ENCODE data around the gene ZNF438.
"Not testable (repeated sequence)": the region's sequence is repeated elsewhere in the genome, so short reads cannot be mapped to it uniquely, and the experiment has no call there.

Gene ZNF438, protein sequence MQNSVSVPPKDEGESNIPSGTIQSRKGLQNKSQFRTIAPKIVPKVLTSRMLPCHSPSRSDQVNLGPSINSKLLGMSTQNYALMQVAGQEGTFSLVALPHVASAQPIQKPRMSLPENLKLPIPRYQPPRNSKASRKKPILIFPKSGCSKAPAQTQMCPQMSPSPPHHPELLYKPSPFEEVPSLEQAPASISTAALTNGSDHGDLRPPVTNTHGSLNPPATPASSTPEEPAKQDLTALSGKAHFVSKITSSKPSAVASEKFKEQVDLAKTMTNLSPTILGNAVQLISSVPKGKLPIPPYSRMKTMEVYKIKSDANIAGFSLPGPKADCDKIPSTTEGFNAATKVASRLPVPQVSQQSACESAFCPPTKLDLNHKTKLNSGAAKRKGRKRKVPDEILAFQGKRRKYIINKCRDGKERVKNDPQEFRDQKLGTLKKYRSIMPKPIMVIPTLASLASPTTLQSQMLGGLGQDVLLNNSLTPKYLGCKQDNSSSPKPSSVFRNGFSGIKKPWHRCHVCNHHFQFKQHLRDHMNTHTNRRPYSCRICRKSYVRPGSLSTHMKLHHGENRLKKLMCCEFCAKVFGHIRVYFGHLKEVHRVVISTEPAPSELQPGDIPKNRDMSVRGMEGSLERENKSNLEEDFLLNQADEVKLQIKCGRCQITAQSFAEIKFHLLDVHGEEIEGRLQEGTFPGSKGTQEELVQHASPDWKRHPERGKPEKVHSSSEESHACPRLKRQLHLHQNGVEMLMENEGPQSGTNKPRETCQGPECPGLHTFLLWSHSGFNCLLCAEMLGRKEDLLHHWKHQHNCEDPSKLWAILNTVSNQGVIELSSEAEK

DNA sequence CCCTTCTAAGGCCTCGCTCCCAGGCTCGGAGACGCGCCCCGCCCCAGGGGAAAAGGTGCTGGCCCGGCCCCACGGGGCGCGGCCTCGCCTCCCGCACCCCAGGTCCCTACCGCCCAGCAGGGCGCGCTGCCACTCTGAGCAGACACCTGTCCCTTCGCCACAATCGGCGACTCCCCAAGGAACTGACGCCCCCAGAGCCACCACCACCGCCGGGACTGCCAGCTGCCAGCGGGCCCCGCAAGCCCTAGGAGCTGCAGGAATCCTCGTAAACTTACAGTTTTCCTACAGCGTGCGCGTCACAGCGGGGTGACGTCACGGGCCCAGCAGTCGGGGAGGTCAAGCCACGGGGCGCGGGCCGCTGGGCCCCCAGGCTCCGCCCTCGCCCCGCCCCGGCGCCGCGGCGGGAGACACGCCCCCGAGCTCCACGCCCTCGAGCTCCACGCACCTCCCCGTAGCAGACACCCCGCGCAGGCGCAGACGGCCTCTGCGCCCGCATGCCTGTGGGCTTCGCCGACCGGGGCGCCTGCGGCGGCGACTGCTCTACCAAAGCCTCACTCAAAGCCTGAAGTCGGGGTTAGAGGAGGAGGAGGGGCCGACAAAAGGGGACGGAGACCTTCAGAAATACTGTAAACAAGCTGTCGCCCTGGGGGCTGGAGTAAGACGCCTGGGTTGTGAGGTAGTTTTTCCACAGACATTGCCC lies at the start of gene ZNF438:
ZNF438 (minus strand) TSS at position 308 of the 700 bp plus-strand sequence. CDS start 154,831 bp downstream, outside the sequence.
- peak; percentile 93 for DNase-seq (ENCODE audit: low spot score)

DNA sequence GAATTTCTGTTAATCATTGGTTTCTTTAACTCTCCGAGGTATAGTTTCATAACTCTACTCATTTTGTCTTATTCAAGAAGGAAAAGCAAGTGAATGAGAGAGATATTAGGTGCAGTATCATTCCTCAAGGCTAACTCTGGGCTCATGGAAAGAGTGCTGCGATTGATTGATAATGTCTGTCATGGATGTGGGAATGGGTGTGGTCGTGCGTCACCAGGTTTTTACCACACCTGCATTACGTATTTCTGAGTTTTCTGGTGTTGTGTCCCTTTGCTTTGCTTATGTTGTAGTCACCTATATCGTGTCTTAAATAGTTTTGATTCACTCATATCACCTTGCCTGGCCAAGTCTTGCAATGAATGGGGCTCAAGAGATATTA lies 44.9 kb upstream of the ZNF438 start:
- DNase-seq (ENCODE audit: low spot score) = no peak

DNA sequence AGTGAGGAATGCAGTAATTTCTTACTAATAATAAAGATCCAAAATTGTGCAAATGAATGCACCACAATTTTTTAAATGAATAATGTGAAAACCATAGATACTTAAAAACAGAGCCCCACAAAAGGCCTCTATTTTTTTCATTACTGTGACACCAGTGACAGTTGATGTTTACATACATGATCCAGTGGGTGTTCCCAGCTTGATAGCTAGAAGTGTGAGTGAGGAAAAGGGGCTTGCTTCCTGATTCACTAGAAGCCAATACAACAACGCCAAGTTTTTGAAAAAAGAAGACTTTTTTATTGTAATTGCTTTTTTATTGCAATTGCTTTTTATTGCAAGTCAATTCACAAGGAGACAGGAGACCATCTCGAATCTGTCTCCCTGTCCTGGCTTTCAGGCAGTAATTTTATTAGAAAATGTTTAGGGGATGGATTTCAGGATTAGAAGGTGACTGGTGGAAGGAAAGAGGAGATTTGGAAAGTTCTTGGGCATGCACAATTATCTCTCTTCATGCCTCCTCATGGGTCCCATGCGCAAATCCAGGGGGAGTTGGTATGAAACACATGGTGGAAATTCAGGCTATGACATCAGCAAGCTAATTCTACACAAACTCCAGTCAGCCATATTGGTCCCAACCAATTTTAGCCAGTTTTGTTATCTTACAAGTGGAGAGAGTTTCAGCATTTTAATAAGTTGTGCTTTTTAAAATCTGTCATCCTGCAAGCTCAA lies 44.4 kb upstream of the ZNF438 start:
- no peak for DNase-seq (ENCODE audit: low spot score)

DNA sequence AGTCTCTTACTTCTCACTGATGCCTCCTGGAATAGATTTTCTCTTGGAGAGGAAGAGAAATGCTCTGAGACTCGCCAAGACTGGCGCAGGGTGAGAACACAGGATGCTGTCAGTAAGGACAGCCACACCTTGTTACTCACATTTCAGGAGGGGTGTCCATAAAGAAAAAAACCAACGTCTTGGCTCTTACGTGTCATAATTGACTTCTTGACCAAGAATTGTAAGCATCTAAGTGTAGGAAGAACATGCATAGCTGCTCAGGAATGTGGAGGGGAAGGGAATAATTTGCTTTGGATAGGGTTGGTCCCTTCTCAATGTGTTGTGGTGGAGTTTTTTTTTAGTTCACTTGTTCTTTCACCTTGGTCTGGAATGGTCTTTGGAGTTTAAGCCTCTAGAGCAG lies 43.8 kb upstream of the ZNF438 start:
- DNase-seq (ENCODE audit: low spot score) = no peak

DNA sequence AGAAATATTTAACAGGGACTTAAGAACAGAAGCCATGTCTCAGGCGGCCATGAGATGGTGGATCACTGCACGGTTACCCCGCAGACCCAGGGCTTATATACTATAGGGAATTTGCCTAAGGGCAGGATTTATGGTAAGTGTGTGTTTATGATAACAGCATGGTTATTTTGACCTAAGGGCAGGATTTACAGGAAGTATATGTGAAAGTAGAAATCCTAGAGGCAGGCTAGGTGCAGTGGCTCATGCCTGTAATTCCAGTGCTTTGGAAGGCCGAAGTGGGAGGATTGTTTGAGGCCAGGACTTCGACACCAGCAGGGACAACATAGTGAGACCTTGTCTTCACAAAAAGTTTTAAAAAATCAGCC lies 43.0 kb upstream of the ZNF438 start:
- DNase-seq (ENCODE audit: low spot score) = no peak

DNA sequence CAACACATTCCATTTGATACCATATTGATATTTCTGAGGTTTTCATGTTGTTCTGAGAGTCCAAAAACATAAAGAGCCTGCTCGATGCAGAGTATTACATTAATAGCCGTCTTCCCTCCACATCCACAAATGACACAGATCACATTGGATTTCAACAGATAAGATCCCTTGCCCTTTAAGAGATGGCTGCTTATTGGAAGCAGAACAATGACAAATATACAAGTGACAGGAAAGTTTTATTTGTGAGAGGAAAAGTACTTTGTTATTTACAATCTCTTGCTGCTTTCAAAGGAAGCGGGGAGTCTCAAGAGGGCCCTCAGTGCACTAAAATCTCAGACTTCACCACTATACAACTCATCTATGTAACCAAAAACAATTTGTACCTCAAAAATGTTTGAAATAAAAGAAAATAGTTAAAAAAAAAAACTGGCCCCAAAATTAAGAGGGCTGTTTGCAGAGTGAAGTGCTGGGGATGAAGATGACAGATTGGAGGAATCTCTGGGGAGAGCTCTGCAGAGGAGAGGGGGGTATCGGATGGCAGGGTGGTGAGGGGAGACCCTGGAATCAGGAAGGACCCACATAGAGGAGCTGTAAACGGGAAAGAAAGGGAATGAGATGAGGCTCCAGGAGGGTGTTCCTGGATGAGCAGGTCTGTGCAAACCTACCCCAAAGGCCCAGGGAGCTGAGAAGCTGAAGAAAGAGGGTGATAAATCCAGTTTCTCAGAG lies 42.5 kb upstream of the ZNF438 start:
- DNase-seq (ENCODE audit: low spot score) = no peak

DNA sequence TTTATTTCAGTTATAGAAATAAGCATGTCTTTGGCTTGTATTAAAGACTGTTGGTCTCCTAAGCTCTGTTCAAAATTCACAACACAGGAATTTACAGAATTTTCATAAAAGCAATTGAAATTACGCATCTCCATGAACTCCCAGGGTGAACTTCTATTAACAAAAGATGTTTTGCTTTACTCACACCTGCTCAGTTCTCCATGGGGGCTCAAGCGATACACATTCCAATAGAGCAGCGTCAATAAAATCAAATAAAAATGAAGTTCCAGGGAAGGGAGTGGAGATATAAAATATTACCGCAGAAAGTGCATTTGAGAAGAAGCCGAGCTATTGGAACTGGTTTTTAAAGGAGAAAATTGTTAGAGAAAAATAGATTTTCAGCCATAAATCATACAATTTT lies 41.5 kb upstream of the ZNF438 start:
- no peak for DNase-seq (ENCODE audit: low spot score)

DNA sequence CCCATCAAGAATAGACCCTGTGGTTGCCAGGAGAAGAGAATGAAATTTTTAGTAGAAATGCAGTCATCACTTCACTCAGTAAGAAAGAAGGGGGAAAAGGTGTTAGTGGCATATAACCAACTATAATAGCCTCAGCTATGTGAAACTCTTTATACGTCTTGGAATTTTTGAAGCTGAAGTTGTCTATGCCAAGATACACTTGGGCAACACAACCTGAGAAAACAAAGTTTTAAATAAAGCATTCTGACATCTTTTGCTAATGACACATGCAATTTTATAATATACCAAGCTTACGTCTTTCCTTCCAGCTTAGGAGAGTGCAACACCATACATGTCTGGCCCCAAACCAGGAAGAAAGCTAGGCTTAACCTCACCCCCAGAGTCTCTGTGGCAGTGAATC lies 40.8 kb upstream of the ZNF438 start:
- DNase-seq (ENCODE audit: low spot score) = no peak

DNA sequence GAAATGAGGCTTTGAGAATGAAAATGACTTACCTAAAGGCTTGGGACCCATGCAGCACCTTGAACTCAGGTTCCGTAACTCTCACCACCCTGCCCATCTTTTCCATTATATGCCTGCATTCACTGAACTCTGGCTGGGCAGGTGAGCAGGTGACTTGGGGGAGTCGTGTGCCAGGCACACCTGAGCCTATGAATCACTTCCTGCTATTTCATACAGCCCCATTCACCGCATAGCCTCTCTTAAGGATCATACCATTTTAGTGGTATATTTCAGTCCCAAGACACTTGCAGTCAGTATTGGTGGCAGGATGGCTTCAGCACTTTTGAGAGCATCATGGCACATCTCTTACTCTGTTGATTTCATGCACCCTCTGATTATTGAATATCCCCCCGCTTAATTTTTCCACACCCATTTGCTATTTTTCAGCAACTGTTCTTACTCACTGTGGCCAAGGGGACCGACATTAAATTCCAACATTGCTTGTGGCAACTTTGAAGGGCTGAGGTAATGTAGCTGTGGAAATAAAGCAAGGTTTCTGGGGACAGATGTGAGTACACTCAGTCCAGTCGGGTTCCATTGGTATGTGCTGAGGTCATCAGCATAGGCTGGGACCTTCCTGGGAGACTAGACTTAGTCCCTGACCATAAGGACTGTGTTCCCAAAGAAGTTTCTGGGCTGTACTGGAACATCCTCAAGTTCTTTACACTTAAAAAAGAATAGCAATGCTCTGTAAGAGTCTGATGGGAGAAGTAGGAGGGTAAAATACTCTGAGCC lies 39.8 kb upstream of the ZNF438 start:
- no peak for DNase-seq (ENCODE audit: low spot score)

DNA sequence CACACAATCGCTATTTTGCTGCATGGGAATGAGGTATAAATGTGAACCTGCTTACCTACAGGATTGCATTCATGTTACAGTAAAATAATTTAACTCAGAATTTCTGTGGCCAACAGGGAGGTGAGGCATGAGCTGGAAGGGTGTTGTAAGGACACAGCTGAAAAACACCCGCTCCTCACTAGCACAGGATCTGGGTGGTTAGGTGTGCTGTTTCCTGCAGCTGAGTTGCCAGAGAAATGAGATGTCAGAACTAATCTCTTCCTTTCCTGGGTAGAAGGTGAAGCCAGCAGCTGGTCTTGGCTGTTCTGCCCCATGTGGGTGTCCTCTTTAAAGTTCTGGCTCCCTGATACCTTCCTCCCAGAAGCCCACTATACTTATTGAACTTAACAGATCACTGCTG lies 39.0 kb upstream of the ZNF438 start:
- DNase-seq (ENCODE audit: low spot score) = no peak

DNA sequence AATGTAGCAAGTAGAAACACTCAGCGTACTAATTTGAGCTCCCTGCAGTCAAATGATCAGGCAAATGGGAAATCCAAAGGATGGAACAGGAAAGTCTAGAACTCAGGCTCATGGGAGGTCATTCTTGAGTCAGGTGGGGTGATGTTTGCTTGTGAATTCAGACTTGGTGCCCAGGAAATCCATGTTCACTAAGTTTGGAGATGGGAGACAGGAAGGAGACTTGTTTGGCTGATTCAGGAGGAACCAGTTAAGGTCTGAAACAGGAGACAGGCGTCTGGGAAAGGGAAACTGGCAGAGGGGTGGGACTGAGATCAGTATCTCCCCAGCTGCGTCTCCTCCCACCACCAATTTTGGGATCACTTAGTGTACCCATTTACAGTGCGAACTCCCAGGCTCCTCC lies 38.4 kb upstream of the ZNF438 start:
- DNase-seq (ENCODE audit: low spot score) = no peak

DNA sequence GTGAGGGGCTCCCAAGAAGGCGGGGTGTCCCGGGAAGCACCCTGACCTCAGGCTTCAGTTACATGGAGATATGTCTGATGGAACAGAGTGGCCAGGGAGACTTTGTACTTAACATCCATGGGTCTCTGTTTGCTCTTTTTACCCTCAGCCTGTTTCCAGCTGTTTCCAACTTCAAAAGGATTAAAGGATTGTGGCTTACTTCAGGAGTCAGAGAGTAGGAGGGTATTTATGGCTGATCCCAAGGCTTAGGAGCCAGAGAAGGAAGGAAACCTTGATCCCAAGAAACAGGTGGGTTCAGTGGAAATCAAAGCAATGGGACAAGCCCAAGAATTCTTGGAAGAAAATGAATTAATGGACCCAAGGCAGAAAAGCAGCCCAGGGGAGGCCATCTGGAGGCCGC lies 37.7 kb upstream of the ZNF438 start:
- DNase-seq (ENCODE audit: low spot score) = no peak

DNA sequence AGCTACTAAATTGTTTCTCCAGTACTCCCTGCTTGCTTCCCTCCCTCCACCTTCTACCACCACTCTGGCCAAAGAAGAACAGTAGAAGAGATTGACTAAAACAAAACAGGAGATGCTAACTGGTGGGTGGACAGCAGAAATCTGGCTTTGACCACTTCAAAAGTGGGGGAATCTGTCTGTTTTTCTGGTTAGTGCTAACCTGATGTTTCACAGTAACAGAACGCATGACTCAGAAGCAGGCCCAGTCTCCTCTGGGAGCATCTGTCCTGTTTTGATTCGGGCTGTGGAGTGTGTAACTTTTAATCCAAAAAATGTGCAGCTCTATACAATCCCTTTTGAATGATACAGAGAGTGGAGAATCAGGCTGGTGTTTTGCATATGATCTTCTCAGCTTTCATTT lies 32.7 kb upstream of the ZNF438 start:
- no peak for DNase-seq (ENCODE audit: low spot score)

DNA sequence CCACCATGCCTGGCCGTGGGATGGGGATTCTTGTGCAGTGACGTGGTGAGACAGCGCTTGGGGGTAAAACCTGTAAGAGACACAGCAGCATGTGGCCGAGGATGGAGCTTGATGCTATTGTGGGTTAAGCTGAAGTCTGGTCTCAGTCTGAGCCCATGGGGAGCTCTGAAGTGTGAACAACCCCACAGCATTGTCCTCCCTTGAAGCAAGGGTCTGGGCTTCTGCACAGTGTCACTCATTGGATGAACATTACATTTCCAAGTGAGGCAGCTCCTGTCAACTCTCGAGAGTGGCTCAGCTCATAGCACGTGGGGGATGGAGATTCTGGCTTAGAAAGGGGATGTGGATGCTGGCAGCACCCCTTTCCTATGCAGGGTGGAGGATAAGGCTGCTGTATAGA lies 32.2 kb upstream of the ZNF438 start:
- DNase-seq (ENCODE audit: low spot score) = no peak

DNA sequence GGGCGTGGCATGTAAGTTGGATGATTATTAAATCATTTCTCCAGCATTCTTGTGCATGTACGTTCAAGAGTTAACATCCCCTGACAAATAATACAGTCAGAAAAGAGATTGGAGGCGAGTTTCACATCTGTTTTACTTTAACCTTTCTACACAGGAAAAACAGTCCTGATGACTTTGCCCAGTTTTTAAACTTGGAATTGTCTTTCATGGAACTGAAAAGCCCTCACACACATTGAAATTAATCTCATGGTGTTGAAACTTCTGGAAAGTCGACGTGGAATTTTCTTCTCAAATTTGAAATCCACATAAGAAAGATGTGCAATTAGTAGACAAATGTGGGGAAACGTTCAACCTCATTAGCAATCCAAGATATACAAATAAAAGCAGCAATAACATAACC lies 31.2 kb upstream of the ZNF438 start:
- DNase-seq (ENCODE audit: low spot score) = no peak

DNA sequence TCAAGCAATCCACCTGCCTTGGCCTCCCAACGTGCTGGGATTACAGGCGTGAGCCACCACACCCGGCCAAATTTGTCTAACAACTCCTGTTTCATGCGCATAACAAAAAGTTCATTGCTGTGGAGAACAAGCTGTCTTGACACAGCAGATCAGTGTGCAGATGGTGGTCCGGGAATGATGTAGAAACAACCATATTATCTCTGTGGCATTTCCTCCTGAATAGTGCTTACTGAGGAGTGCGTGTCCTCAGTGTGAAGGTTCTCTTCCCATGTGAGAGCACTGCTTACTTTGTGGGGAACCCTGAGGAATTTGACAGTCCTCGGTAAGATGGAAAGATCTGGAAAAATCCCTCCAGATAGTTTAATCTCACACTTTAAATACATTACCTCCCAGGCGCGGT lies 30.3 kb upstream of the ZNF438 start:
- DNase-seq (ENCODE audit: low spot score) = no peak

DNA sequence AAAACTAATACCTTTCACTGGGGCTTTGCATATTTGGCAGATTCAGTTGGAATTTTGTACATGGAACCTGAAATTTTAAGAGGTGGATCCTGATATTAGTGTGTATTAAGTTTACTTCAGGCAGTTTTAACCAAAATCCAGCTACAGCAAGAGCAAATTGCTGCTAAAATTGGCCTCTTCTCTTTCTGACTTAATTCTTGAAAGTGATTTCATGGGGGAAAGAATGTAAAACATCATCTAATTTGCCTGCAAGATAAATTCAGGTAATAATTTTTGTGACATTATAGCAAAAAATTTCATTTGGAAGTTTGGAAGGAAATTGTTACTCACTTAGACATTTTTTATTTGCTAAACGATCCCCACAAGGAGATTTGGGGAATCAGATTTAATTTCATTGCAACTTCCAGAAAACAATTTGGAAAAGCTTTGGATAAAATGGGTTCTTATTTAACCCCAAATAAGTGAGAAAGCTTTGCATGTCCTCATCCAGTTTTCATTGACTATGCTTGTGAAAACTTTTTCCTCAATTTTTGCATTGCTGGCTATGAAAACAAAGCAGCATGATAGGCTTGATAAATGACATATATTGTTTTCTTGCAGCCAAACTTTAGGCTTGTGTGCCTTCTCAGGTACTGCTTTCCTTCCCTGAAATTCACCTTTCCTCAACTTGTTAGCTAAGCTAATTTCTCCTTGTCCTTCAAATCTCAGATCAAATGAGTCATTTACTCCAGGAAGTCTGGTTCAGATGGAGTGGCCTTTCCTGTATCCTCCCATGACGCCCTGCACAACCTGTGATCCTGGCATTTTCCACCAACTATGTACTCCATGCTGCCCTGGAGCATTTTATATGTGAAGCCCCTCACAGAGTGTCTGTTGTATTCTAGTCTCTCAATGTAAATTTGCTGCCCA lies 27.4 kb upstream of the ZNF438 start:
- DNase-seq (ENCODE audit: low spot score) = no peak

DNA sequence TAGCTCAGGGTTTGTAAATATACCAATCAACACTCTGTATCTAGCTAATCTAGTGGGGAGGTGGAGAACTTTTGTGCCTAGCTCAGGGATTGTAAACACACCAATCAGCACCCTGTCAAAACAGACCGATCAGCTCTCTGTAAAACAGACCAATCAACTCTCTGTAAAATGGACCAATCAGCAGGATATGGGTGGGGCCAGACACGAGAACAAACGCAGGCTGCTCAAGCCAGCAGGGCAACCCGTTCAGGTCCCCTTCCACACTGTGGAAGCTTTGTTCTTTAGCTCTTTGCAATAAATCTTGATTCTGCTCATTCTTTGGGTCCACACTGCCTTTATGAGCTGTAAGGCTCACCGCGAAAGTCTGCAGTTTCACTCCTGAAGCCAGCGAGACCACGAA lies 25.0 kb upstream of the ZNF438 start:
- not testable (repeated sequence) for DNase-seq (ENCODE audit: low spot score)

DNA sequence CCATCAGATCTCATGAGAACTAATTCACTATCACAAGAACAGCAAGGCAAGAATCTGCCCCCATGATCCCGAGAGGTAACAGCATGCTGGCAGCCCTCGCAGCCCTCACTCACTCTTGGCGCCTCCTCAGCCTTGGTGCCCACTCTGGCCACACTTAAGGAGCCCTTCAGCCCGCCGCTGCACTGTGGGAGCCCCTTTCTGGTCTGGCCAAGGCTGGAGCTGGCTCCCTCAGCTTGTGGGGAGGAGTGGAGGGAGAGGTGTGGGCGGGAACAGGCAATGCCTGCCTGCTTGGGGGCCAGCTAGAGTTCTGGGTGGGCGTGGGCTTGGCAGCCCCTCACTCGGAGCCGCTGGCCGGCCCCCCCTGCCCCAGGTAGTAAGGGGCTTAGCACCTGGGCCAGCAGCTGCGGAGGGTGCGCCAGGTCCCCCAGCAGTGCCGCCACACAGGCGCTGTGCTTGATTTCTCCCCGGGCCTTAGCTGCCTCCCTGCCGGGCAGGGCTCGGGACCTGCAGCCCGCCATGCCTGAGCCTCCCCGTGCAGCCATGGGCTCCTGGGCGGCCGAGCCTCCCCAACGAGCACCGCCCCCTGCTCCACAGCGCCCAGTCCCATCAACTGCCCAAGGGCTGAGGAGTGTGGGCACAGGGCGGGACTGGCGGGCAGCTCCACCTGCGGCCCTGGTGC lies 24.0 kb upstream of the ZNF438 start:
- no peak for DNase-seq (ENCODE audit: low spot score)
